HG02610 (cell line): ENCODE data around the gene C1QA.

Experiments used
- ATAC-seq: cut with Tn5 transposase; IDR thresholded peaks from one replicate; pipeline ENCODE4 v1.9.1; 2021; ENCODE audit warnings: mild to moderate bottlenecking, moderate library complexity; ENCODE audit not compliant: unreplicated experiment

The C1QA gene, protein sequence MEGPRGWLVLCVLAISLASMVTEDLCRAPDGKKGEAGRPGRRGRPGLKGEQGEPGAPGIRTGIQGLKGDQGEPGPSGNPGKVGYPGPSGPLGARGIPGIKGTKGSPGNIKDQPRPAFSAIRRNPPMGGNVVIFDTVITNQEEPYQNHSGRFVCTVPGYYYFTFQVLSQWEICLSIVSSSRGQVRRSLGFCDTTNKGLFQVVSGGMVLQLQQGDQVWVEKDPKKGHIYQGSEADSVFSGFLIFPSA

GRCh38 chr1:22636353-22636752, at the start of gene C1QA:
TSS of gene C1QA (plus strand) at chr1:22636628. CDS start at chr1:22637617, 989 bp downstream.
- no peak for ATAC-seq

DNA sequence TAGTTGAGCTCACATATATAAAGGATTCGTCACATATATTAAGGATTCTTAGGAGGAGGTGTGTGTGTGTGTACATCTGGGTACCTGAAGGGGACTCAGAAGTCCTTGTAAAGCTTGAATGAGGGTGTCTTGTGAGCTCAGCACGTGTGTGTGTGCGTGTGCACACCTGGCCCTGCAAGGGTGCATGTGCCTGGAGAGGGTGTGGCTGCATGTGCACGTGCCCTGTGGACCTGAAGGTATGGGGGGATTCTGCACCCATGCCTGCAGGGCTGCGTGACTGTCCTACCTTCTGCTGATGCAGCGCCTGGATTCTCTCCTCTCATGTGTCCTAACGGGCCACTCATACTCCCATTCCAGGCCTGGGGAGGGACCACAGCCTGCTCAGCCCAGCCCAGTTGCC, 49.2 kb upstream of the C1QA start:
- ATAC-seq, result no peak

- no peak for ATAC-seq
Observed at GRCh38 chr1:22588899-22589422, 47.5 kb upstream of the C1QA start.

GRCh38 chr1:22591576-22591975, 44.9 kb upstream of the C1QA start:
- ATAC-seq, result no peak

DNA sequence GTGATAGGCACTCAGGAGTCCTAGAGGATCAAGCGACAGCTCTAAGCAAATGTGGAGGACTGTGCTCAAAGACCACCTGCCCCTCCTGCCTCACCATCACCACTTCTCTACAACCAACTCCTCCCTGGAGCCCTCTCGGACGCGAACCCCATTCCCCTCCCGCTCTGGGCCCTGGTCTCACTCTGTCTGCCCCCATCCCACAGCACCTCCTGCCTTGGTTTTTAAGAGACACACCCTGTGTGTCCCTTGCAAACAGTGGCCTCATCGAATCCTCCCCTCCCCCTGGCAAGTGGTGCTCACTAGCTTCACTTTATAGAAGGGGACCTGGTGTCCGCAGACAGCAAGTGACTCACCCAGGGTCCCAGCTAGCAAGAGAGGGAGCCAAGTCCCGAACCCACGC, 44.4 kb upstream of the C1QA start:
- ATAC-seq, result no peak

DNA sequence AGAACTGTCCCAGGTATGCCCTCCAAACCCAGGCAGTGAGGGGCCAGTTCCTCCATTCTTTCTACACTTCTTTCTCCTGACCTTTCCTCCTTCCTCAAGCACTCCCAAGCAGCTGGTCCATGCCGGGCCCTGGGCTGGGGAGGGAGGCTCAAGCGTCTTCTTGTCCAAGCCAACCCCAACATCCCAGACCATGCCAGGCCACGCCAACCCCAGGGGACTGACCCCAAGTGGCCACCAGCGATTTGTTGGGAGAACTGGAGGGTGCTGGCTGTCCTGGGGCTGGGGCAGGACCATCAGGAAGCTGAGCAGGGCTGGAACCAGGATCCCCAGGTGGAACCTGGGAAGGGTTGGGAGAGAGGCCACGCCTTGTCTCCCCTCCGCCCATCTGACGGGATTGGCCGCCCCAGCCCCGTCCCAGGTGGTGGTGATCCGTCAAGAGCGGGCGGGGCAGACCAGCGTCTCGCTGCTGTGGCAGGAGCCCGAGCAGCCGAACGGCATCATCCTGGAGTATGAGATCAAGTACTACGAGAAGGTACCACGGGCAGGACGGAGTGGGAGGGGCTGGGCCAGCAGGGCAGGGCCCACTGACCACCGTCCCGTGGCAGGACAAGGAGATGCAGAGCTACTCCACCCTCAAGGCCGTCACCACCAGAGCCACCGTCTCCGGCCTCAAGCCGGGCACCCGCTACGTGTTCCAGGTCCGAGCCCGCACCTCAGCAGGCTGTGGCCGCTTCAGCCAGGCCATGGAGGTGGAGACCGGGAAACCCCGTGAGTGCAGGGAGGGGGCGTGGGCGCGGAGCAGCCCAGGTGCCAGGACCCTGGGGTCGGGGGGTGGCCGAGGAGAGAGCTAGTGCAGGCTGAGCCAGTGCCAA, 43.3 kb upstream of the C1QA start:
- ATAC-seq, result no peak

DNA sequence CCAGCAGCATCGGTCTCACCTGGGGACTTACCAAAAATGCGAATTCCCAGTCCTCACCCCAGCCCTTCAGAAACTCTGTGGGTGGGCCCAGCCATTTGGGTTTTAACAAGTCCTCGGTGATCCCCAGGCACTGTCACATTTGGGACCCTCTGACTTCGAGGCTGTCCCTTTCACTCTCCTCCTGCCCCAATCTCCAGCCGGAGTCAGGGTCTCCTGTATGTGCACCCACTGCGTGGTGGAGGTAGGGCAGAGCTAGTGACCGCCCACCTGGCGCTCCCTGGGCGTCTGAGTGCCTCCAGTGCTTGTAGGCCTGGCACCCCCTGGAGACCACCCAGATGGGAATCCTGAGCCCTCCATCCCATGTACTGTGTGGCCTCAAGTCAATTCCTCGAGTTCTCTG, 42.0 kb upstream of the C1QA start:
- ATAC-seq, result no peak

- no peak for ATAC-seq
Observed at GRCh38 chr1:22595108-22595507, 41.3 kb upstream of the C1QA start.

- no peak for ATAC-seq
Observed at GRCh38 chr1:22597301-22597965, 39.0 kb upstream of the C1QA start.

DNA sequence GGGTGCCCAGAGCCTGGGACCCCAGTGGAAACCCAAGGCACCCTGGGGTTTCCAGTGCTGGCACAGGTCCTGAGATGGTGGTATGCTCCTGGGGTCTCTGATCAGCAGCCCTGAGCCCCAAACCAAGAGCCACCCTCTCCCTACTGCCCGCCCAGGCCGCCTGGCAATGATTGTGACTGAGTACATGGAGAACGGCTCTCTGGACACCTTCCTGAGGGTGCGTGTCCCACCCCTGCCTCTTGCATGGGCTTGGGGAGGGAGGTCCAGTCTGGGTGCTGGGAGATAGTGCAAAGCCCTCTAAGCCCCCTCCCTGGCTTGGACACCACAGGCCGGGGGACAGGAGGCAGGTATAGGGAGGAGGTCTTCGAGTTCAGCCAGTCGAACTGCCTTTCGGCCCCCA, 38.4 kb upstream of the C1QA start:
- no peak for ATAC-seq

DNA sequence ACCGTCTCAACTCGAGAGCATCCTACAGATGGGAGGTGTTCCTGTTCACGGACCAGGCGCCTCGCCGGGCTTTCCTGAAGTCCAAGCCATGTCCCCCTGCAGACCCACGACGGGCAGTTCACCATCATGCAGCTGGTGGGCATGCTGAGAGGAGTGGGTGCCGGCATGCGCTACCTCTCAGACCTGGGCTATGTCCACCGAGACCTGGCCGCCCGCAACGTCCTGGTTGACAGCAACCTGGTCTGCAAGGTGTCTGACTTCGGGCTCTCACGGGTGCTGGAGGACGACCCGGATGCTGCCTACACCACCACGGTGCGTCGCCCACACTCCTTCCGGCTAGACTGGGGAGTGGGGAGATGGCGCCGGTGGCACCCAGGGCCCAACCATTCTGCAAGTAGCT, 37.7 kb upstream of the C1QA start:
- no peak for ATAC-seq

GRCh38 chr1:22600071-22600816, 36.2 kb upstream of the C1QA start:
- no peak for ATAC-seq

GRCh38 chr1:22600817-22601605, 35.4 kb upstream of the C1QA start:
- no peak for ATAC-seq

DNA sequence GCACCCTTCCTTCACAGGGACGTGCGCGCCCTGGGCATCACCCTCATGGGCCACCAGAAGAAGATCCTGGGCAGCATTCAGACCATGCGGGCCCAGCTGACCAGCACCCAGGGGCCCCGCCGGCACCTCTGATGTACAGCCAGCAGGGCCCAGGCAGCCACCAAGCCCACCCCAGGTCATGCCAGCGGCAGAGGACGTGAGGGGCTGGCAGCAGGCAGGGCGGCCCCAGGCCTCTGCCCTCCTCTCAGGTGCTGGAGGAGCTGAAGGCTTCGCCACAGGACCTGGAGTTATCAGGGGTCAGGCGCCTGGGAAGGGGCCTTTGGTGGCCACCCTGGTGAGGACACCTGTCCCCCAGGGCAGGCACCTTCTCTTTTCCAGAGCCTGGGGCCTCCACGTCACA, 34.8 kb upstream of the C1QA start:
- ATAC-seq, result no peak

DNA sequence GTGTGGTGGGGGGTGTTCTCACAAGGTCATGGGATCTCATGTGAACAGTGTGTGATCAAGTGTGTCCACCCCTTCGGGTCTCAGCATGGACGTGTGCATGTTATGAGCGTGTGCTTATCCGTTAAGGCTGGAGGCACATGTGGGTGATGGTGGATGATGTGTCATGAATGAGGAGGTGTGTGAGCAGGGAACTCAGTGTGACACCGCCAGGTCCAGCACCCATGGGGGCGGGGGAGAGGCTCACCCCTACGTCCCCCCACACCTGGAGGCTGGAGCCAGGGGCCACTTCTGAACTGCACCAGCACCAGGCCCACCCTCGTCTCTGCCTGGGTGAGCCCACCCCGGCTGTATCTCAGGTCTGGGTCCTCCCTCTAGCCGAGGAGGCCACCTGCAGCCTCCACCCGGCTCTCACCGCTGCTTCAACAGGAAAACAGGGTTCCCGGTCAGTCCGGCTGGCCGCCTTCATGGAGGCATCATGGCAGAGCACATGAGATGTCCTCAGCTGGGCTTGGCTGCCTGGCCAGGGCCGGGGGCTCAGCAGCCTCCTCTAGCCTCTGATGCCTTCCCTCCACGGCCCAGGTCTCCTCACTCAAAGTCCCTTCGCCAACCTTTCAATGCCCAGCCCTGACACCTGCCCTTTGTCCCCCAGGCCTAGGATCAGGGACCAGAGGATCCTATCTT, 34.2 kb upstream of the C1QA start:
- no peak for ATAC-seq

GRCh38 chr1:22606161-22606560, 30.3 kb upstream of the C1QA start:
- ATAC-seq, result no peak

DNA sequence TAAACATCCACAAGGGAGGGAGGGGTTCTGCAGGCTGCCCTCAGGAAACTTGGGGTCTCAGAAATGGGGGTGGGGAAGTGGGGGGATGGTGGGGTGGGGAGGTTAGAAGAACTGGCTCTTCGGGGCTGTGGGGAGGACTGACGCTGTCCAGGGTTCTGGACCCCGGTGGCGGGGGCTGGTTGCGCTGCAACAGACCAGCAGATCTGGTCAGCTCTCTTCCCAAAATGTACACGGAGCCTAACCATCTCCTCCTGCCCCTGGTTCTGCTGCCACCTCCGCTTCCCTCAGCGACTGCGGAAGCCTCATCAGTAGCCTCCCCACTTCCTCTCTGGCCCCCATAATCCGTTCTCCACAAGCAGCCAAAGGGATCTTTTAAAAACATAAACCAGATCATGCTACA, 29.3 kb upstream of the C1QA start:
- ATAC-seq, result no peak

- ATAC-seq, result no peak
Observed at GRCh38 chr1:22608361-22608760, 28.1 kb upstream of the C1QA start.

DNA sequence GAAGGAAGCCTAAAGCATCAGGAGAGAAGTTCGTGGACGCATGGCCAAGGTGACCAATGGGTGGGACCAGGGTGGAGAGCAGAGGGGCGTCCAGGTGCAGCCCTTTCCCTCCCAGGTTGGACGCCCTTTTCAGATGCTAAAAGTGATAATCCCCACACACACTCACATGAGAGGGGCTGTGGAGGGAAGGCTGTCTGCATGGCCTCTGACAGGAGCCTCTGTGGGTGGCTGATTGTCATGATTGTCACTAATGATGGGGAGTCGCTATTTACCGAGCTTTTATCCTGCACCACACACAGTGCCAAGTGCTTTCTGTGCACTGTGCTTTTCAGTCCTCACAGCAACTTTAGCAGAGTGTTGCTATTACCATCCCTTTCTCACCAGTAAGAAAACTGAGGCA, 27.1 kb upstream of the C1QA start:
- no peak for ATAC-seq

- no peak for ATAC-seq
Observed at GRCh38 chr1:22611530-22611947, 24.9 kb upstream of the C1QA start.
